Measurements from ENCODE around the gene TRIP12.

Gene TRIP12

GRCh38 chr2:229780856-229781773, 140.7 kb downstream of the TRIP12 start:
- TF ChIP-seq SIN3A (IDR thresholded peaks at IDR 0.05; ENCODE audit: borderline replicate concordance, insufficient read depth, low read length) (no peak), FOXP2 (optimal IDR thresholded peaks at IDR 0.05; ENCODE audit: borderline replicate concordance, extremely low read depth, extremely low read length, insufficient read depth) (no peak), REST (IDR thresholded peaks at IDR 0.05; ENCODE audit: insufficient read depth in 1 of 2, low read depth in 2 of 2, low read length in 2 of 2) (no peak), TAF1 (IDR thresholded peaks at IDR 0.05; ENCODE audit: borderline replicate concordance, insufficient read depth, low read length) (no peak), POLR2AphosphoS5 (IDR thresholded peaks at IDR 0.05; ENCODE audit: low read depth, low read length) (no peak)

- TF ChIP-seq TAF1 (IDR thresholded peaks at IDR 0.05; ENCODE audit: borderline replicate concordance, insufficient read depth, low read length) (no peak), FOXP2 (optimal IDR thresholded peaks at IDR 0.05; ENCODE audit: borderline replicate concordance, extremely low read depth, extremely low read length, insufficient read depth) (no peak), SIN3A (IDR thresholded peaks at IDR 0.05; ENCODE audit: borderline replicate concordance, insufficient read depth, low read length) (no peak), POLR2AphosphoS5 (IDR thresholded peaks at IDR 0.05; ENCODE audit: low read depth, low read length) (no peak), REST (IDR thresholded peaks at IDR 0.05; ENCODE audit: insufficient read depth in 1 of 2, low read depth in 2 of 2, low read length in 2 of 2) (no peak)
Measured at GRCh38 chr2:229779650-229780049, 142.2 kb downstream of the TRIP12 start.

GRCh38 chr2:229777716-229778115, 144.1 kb downstream of the TRIP12 start:
- TF ChIP-seq SIN3A (IDR thresholded peaks at IDR 0.05; ENCODE audit: borderline replicate concordance, insufficient read depth, low read length), result no peak
- TF ChIP-seq FOXP2 (optimal IDR thresholded peaks at IDR 0.05; ENCODE audit: borderline replicate concordance, extremely low read depth, extremely low read length, insufficient read depth), result no peak
- TF ChIP-seq POLR2AphosphoS5 (IDR thresholded peaks at IDR 0.05; ENCODE audit: low read depth, low read length), result no peak
- TF ChIP-seq REST (IDR thresholded peaks at IDR 0.05; ENCODE audit: insufficient read depth in 1 of 2, low read depth in 2 of 2, low read length in 2 of 2), result no peak
- TF ChIP-seq TAF1 (IDR thresholded peaks at IDR 0.05; ENCODE audit: borderline replicate concordance, insufficient read depth, low read length), result no peak

GRCh38 chr2:229775614-229776313, 146.0 kb downstream of the TRIP12 start:
- TF ChIP-seq SIN3A (IDR thresholded peaks at IDR 0.05; ENCODE audit: borderline replicate concordance, insufficient read depth, low read length) (no peak), POLR2AphosphoS5 (IDR thresholded peaks at IDR 0.05; ENCODE audit: low read depth, low read length) (no peak), REST (IDR thresholded peaks at IDR 0.05; ENCODE audit: insufficient read depth in 1 of 2, low read depth in 2 of 2, low read length in 2 of 2) (no peak), FOXP2 (optimal IDR thresholded peaks at IDR 0.05; ENCODE audit: borderline replicate concordance, extremely low read depth, extremely low read length, insufficient read depth) (no peak), TAF1 (IDR thresholded peaks at IDR 0.05; ENCODE audit: borderline replicate concordance, insufficient read depth, low read length) (no peak)

All from PFSK-1 (cell line).